RWPE2 (cell line): ENCODE data around the gene GLB1L.

ENCODE experiments used
- ATAC-seq: fragments of 200-7000 bp; cut with Tn5 transposase; 3 replicates; pipeline ENCODE4 v1.9.1; 2021; ENCODE audit warnings: low read depth
- DNase-seq: peaks from one replicate; pipeline ENCODE4 v3.0.0-alpha.2; 2020; ENCODE audit warnings: low spot score
- H3K27ac ChIP-seq: fragments of 450-650 bp; 2 replicates; pipeline ENCODE4 v1.5.1; 2017; ENCODE audit warnings: mild to moderate bottlenecking; ENCODE audit not compliant: poor library complexity, severe bottlenecking
- H3K27me3 ChIP-seq: fragments of 250-450 bp; sonication (Bioruptor Pico); 2 replicates; pipeline ENCODE4 v1.5.1; 2021; ENCODE audit warnings: mild to moderate bottlenecking, moderate library complexity; ENCODE audit not compliant: insufficient read depth, poor library complexity, severe bottlenecking
- H3K36me3 ChIP-seq: fragments of 250-450 bp; sonication (Bioruptor Pico); 2 replicates; pipeline ENCODE4 v1.5.1; 2020; ENCODE audit warnings: low read depth, mild to moderate bottlenecking, moderate library complexity
- H3K4me1 ChIP-seq: fragments of 250-450 bp; sonication (Bioruptor Pico); 2 replicates; pipeline ENCODE4 v1.5.1; 2021; ENCODE audit warnings: mild to moderate bottlenecking, moderate library complexity; ENCODE audit not compliant: insufficient read depth, poor library complexity, severe bottlenecking
- H3K4me3 ChIP-seq: fragments of 250-450 bp; sonication (Bioruptor Pico); 2 replicates; pipeline ENCODE4 v1.5.1; 2021; ENCODE audit warnings: mild to moderate bottlenecking, moderate library complexity; ENCODE audit not compliant: severe bottlenecking
- H3K9me3 ChIP-seq: fragments of 250-450 bp; sonication (Bioruptor Pico); 2 replicates; pipeline ENCODE4 v1.5.1; 2021; ENCODE audit warnings: mild to moderate bottlenecking, moderate library complexity; ENCODE audit not compliant: severe bottlenecking
- TF ChIP-seq, protein P1 (sequence below): fragments of 450-650 bp; IDR thresholded peaks from one replicate; pipeline ENCODE4 v1.5.1; 2017; ENCODE audit warnings: mild to moderate bottlenecking, moderate library complexity; ENCODE audit not compliant: poor library complexity, severe bottlenecking

The GLB1L gene

DNA sequence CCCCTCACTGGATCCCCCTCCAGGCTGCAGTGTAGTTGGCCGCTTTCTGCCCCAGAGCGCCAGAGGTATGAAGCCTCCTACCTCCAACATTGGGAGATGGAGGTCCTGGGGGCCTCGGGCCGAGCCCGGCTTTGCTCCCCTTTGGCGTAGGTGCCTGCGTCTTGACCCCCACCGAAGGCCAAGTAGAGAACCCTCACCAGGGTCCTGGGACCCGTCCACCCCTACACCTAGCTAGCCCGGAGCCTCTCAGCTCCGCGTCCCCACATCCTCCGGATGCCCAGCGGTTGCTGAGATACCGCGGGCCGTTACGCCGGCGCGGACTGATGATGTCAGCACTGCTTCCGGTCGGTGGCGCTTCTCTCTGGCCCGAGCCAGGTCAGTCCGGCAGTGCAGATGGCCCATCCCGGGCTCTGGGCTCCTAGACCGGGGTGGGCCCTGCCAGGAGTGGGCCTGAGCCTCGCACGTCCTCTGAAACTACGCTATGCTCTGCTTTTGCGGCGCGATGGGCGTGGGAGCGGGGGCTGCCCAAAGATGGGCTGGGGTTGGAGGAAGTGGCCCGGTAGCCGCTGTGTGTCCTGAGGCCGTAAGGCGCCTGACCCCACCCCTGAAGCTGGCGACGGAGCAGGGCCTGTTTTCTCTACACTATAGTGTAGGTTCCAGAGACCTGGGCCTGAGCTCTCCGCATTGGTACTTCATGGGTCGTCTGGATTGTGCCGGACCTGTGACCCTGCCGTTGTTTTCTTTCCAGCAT is at the start of gene GLB1L, which contains the start of gene STK16:
Gene GLB1L (minus strand): TSS at position 297 of the 751 bp plus-strand sequence. CDS start 1,871 bp downstream, outside the sequence.
Gene STK16 (plus strand): TSS at position 332 of the 751 bp plus-strand sequence. CDS start 521 bp downstream, outside the sequence.
- DNase-seq = peak; percentile 87
- TF ChIP-seq, protein P1, sequence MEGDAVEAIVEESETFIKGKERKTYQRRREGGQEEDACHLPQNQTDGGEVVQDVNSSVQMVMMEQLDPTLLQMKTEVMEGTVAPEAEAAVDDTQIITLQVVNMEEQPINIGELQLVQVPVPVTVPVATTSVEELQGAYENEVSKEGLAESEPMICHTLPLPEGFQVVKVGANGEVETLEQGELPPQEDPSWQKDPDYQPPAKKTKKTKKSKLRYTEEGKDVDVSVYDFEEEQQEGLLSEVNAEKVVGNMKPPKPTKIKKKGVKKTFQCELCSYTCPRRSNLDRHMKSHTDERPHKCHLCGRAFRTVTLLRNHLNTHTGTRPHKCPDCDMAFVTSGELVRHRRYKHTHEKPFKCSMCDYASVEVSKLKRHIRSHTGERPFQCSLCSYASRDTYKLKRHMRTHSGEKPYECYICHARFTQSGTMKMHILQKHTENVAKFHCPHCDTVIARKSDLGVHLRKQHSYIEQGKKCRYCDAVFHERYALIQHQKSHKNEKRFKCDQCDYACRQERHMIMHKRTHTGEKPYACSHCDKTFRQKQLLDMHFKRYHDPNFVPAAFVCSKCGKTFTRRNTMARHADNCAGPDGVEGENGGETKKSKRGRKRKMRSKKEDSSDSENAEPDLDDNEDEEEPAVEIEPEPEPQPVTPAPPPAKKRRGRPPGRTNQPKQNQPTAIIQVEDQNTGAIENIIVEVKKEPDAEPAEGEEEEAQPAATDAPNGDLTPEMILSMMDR = no peak
- Histone ChIP-seq H3K27ac (peak within 1 kb of the TSS; percentile 97), H3K9me3 (no peaks in the 10 kb centered on the region), H3K36me3 (peaks cover 28% of the 10 kb centered on the region), H3K27me3 (no peaks in the 10 kb centered on the region), H3K4me3 (peak within 1 kb of the TSS; percentile 50), H3K4me1 (peaks cover 26% of the 10 kb centered on the region)
- peak; percentile 53 for ATAC-seq

DNA sequence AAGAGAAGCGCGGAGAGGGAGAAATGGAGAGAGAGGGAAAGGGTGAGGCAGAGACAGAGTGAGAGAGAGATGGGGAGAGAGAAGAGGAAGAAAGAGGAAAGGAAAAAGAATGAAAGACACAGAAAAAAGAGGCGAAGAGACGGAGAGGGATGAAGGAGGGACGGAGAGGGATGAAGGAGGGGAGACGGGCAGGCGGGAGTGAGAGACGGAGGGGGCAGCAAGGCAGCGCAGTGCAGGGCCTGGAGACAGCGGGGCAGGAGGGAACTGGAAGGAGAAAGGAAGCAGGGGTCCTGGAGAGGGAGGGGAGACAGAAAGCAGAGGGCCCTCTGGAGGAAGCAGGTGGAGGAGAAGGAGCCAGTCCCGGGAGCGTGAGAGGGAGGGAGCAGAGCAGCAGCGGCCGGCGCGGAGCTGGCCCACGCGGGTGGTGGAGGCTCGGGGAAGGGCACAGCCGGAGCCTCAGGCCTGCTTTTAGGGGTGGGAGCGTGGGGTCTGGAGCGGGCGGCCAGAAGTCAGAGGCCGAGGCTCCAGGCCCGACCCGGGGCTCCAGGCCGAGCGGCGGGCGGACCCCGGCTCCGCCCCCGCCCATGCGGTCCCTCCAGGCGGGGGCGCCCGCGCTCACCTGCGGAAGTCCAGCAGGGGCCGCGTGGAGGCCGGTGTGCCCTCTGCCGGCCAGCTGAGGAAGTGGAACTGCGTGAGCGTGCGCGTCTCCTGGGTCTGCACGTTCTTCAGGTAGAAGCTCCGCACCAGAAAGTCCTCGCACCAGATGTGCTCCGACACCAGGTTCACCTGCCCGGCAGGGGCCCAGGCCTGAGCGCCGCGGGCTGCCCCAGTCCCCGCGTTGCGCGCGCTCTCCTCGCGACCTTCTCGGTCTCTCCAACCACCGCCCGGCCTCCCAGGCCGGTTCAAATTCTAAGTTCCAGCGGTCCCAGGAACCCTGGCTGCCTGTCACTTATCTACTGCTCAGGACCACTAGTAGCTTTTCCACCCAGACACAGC is 49.4 kb upstream of the GLB1L start:
- ATAC-seq = peak; percentile 72
- H3K27ac ChIP-seq = peak overlapping the region; percentile 18
- DNase-seq = peak; percentile 73
- no peaks in the 10 kb centered on the region for H3K27me3 ChIP-seq
- H3K4me1 ChIP-seq = peaks cover 8% of the 10 kb centered on the region
- peak overlapping the region; percentile 20 for H3K4me3 ChIP-seq
- TF ChIP-seq, protein P1 = peak; percentile 98
- no peaks in the 10 kb centered on the region for H3K9me3 ChIP-seq
- H3K36me3 ChIP-seq = no peaks in the 10 kb centered on the region

DNA sequence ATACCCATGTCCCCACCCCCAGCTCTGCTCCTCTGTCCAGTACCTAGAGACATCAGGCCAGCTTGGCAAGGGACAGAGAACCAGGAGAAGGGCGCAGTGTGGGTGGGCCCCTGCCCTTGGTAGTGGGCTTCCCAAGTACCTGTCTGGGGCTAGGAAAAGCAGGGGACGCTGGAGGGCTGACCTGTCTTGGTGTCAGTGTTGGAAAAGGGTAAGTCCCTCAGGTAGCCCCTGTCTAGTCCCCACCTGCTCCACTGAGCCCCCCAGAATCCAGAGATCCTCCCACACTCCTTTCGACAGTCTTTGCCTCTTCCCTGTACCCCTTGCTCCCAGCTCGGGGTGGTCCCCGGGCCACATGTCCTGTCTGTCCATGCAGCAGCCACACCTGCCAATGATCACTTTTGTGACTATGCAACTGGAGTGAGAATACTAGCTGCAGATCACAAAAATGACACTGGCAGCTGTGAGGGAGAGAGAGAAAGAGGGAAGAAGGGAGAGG is 48.5 kb upstream of the GLB1L start:
- Histone ChIP-seq H3K27ac (no peak overlapping the region), H3K27me3 (no peaks in the 10 kb centered on the region)

DNA sequence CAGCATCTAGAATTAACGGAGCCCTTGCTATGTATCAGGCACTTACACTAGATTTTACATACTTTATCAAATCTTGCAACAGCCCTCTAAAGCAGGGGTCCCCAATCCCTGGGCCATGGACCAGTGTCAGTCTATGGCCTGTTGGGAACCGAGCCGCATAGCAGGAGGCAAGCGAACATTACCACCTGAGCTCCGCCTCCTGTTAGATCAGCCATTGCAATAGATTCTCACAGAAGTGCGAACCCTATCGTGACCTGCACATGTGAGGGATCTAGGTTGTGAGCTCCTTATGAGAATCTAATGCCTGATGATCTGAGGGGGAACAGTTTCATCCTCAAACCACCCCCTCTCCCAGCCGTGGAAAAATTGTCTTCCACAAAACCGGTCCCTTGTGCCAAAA is 47.4 kb upstream of the GLB1L start:
- DNase-seq (no peak), ATAC-seq (no peak)
- H3K4me1 ChIP-seq = peaks cover 13% of the 10 kb centered on the region
- TF ChIP-seq, protein P1 = no peak
- no peaks in the 10 kb centered on the region for H3K36me3 ChIP-seq
- H3K27me3 ChIP-seq = no peaks in the 10 kb centered on the region
- H3K9me3 ChIP-seq = no peaks in the 10 kb centered on the region
- H3K4me3 ChIP-seq = no peak overlapping the region
- H3K27ac ChIP-seq = no peak overlapping the region

More for the DNA sequence above, 48.5 kb upstream of the GLB1L start:
- Histone ChIP-seq H3K36me3 (no peaks in the 10 kb centered on the region), H3K9me3 (no peaks in the 10 kb centered on the region), H3K4me3 (no peak overlapping the region), H3K4me1 (peaks cover 13% of the 10 kb centered on the region)
- ATAC-seq (no peak), DNase-seq (no peak)
- TF ChIP-seq, protein P1 = no peak
